HG03565 (cell line): ENCODE data around the gene LRIT3.
A peak's percentile ranks its signal among the peaks of the same experiment; 100 is the strongest.

ENCODE experiments used
- ATAC-seq: cut with Tn5 transposase; IDR thresholded peaks from one replicate; pipeline ENCODE4 v1.9.1; 2021; ENCODE audit warnings: mild to moderate bottlenecking, moderate library complexity; ENCODE audit not compliant: unreplicated experiment

The LRIT3 gene

GRCh38 chr4:109847896-109848442 is at the start of gene LRIT3:
LRIT3 (plus strand) TSS chr4:109848107; CDS start chr4:109848202, 95 bp downstream.
- ATAC-seq, result no peak

- no peak for ATAC-seq
Measured at GRCh38 chr4:109798866-109799265, 49.0 kb upstream of the LRIT3 start.

GRCh38 chr4:109801099-109801789 is 46.7 kb upstream of the LRIT3 start:
- ATAC-seq, result no peak

GRCh38 chr4:109801895-109802319 is 46.0 kb upstream of the LRIT3 start, which contains the start of gene CFI:
CFI (minus strand) TSS chr4:109801999; CDS start chr4:109801971, 28 bp downstream.
- ATAC-seq, result no peak

GRCh38 chr4:109803924-109804571 is 43.9 kb upstream of the LRIT3 start:
- ATAC-seq, result peak; percentile 73

GRCh38 chr4:109809655-109810054 is 38.3 kb upstream of the LRIT3 start:
- no peak for ATAC-seq

- ATAC-seq, result no peak
Measured at GRCh38 chr4:109810552-109811387, 37.1 kb upstream of the LRIT3 start.

GRCh38 chr4:109811707-109812106 is 36.2 kb upstream of the LRIT3 start:
- no peak for ATAC-seq

GRCh38 chr4:109815151-109816081 is 32.5 kb upstream of the LRIT3 start, which contains the start of gene GAR1:
GAR1 (plus strand) TSS chr4:109815762; CDS start chr4:109816165, 403 bp downstream.
- peak; percentile 99 for ATAC-seq

- no peak for ATAC-seq
Measured at GRCh38 chr4:109816082-109816442, 31.8 kb upstream of the LRIT3 start.

- no peak for ATAC-seq
Measured at GRCh38 chr4:109816894-109817293, 31.0 kb upstream of the LRIT3 start.

- ATAC-seq, result no peak
Measured at GRCh38 chr4:109818268-109818667, 29.6 kb upstream of the LRIT3 start.

- no peak for ATAC-seq
Measured at GRCh38 chr4:109820563-109820962, 27.3 kb upstream of the LRIT3 start.

- ATAC-seq, result no peak
Measured at GRCh38 chr4:109821185-109821584, 26.7 kb upstream of the LRIT3 start.

GRCh38 chr4:109826719-109827118 is 21.2 kb upstream of the LRIT3 start:
- peak; percentile 46 for ATAC-seq

- ATAC-seq, result no peak
Measured at GRCh38 chr4:109827672-109828071, 20.2 kb upstream of the LRIT3 start, which contains the start of gene RRH. RRH (plus strand) TSS chr4:109827972; CDS start chr4:109828028, 56 bp downstream.

- no peak for ATAC-seq
Measured at GRCh38 chr4:109833756-109834155, 14.2 kb upstream of the LRIT3 start.

- no peak for ATAC-seq
Measured at GRCh38 chr4:109836985-109837384, 10.9 kb upstream of the LRIT3 start.

- ATAC-seq, result no peak
Measured at GRCh38 chr4:109846395-109847098, 1.4 kb upstream of the LRIT3 start.
